HFFc6 (cell line): ENCODE results near the gene SLC10A7. TPM values are rescaled to one million over a fixed set of nuclear protein-coding genes. Genes with fewer than 3 reads are reported as not detected.

Experiments used
- DNase-seq: peaks from one replicate; pipeline ENCODE4 v3.0.0-alpha.2; 2018
- H3K27ac Mint-ChIP-seq: 2 replicates; pipeline ENCODE4 v1.8.0; 2020; ENCODE audit warnings: mild to moderate bottlenecking, mixed read lengths
- H3K27me3 Mint-ChIP-seq: 2 replicates; pipeline ENCODE4 v1.8.0; 2021; ENCODE audit warnings: mild to moderate bottlenecking, moderate library complexity, mixed read lengths; ENCODE audit not compliant: insufficient read depth
- H3K36me3 Mint-ChIP-seq: 2 replicates; pipeline ENCODE4 v1.8.0; 2021; ENCODE audit warnings: low read depth, mixed read lengths
- H3K4me1 Mint-ChIP-seq: 2 replicates; pipeline ENCODE4 v1.8.0; 2020; ENCODE audit warnings: low read depth, mixed read lengths
- H3K4me3 Mint-ChIP-seq: 2 replicates; pipeline ENCODE4 v1.8.0; 2020; ENCODE audit warnings: mild to moderate bottlenecking, moderate library complexity, mixed read lengths
- H3K9me3 Mint-ChIP-seq: 2 replicates; pipeline ENCODE4 v1.8.0; 2020; ENCODE audit warnings: mild to moderate bottlenecking, mixed read lengths
- total RNA-seq, 6 experiments: library from RNA; stranded (reverse); fragmentation: NEBNext Ultra II Directional; extraction: Animal tissue kit (Norgen Biotek cat#: 25700); gene quantifications; 2 replicates in 1 of 6; 3 replicates in 5 of 6; pipeline ENCODE4 v1.2.3, GENCODE V29; 2021
- TF ChIP-seq, protein P1 (sequence below): fragments of 200-600 bp; sonication (generic); IDR thresholded peaks from 2 replicates; pipeline ENCODE4 v1.5.0; 2021; ENCODE audit warnings: antibody characterized with exemption, mild to moderate bottlenecking

SLC10A7 gene
- total RNA-seq, 6 experiments from 2014 or later, result 8.8 to 13.2 (median 10.7) TPM

DNA sequence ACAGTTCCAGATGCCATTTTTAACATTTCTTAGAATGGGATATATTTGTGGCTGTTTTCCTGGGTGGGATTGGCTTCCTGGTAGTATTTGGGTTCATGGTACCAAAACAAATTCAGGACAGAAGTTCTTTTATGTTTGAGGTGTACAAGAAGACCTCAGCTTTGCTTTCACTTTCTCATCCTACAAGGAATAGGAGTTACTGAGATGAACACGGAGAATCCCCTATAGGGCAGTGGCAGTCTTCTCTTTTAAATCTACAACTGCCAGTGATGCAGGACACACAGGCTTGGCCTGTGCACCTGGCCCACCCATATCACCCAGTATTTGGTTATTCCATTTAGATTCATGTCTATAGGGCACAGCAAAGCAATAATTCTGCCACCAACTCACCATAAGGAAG lies 35.2 kb downstream of the SLC10A7 start:
- H3K36me3 Mint-ChIP-seq, result peaks cover 35% of the 10 kb centered on the region
- H3K27ac Mint-ChIP-seq, result no peak overlapping the region
- H3K4me1 Mint-ChIP-seq, result peaks cover 6% of the 10 kb centered on the region; the same call in 1 of the 2 replicates
- DNase-seq, result no peak
- TF ChIP-seq, protein P1, sequence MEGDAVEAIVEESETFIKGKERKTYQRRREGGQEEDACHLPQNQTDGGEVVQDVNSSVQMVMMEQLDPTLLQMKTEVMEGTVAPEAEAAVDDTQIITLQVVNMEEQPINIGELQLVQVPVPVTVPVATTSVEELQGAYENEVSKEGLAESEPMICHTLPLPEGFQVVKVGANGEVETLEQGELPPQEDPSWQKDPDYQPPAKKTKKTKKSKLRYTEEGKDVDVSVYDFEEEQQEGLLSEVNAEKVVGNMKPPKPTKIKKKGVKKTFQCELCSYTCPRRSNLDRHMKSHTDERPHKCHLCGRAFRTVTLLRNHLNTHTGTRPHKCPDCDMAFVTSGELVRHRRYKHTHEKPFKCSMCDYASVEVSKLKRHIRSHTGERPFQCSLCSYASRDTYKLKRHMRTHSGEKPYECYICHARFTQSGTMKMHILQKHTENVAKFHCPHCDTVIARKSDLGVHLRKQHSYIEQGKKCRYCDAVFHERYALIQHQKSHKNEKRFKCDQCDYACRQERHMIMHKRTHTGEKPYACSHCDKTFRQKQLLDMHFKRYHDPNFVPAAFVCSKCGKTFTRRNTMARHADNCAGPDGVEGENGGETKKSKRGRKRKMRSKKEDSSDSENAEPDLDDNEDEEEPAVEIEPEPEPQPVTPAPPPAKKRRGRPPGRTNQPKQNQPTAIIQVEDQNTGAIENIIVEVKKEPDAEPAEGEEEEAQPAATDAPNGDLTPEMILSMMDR, result no peak
- no peak overlapping the region for H3K4me3 Mint-ChIP-seq
- peaks cover 7% of the 10 kb centered on the region; the same call in 1 of the 2 replicates for H3K9me3 Mint-ChIP-seq
- H3K27me3 Mint-ChIP-seq, result no peaks in the 10 kb centered on the region

DNA sequence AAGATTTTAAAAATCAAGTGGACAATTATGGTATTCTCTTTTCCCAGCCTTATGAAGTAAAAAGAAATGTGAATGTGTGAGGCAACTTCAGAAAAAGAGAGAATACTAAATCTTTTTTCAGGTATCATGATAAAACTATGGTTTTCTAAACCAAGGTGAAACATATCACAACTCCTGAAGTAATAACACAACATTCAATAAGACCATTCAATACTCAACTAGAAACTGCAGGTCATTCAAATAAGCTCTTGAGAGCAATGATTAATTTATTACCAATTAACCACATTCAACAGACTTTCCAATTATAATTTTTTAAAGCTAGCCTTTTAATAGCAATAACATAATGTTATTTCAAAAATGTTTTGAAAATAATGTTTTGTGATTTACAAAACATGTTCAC lies 35.8 kb downstream of the SLC10A7 start:
- TF ChIP-seq, protein P1, result no peak
- 0 out of 2 replicates have a peak, but pooled peaks cover under 1% of the 10 kb centered on the region for H3K4me1 Mint-ChIP-seq
- H3K4me3 Mint-ChIP-seq, result no peak overlapping the region
- DNase-seq, result no peak
- H3K36me3 Mint-ChIP-seq, result peaks cover 29% of the 10 kb centered on the region
- peaks cover 7% of the 10 kb centered on the region; the same call in 1 of the 2 replicates for H3K9me3 Mint-ChIP-seq
- H3K27me3 Mint-ChIP-seq, result no peaks in the 10 kb centered on the region
- no peak overlapping the region for H3K27ac Mint-ChIP-seq

DNA sequence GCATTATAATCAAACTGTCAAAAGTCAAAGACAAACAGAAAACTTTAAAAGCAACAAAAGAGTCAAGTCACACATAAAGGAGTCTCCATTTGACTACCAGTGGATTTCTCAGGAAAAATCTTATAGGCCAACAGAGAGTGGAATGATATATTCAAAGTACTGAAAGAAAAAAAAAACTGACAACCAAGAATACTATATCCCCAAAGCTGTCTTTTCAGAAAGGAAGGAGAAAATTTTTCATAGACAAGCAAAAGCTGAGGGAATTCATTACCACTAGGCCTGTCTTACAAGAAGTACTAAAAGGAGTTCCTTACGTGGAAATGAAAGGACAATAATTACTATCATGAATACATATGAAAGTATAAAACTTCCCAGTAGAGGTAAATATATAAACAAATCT lies 39.0 kb downstream of the SLC10A7 start:
- H3K9me3 Mint-ChIP-seq, result peaks cover 7% of the 10 kb centered on the region; the same call in 1 of the 2 replicates
- no peaks in the 10 kb centered on the region for H3K27me3 Mint-ChIP-seq
- no peaks in the 10 kb centered on the region; the same call in 1 of the 2 replicates for H3K4me1 Mint-ChIP-seq
- TF ChIP-seq, protein P1, result no peak
- no peak overlapping the region for H3K4me3 Mint-ChIP-seq
- no peak for DNase-seq
- peaks cover 29% of the 10 kb centered on the region for H3K36me3 Mint-ChIP-seq
- no peak overlapping the region for H3K27ac Mint-ChIP-seq

DNA sequence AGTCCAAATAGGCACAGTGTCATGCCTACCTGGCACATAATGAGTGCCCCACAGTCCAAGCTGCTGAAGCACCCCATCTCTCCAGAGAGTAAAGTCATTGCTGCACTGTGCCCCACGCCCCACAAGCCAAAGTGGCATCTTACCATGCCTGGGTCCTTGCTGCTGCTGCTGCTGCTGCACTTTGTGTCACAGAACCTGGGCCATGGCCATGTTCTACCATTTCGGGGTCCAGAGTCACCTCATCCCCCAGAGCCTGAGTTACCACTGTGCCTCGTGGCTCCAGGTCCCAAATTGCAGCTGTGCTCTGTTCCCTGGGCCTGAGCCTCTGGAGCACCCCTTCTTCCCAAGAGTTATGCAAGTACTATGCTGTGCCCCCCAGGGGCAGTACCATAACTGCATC lies 40.5 kb downstream of the SLC10A7 start:
- Mint-ChIP-seq H3K27me3 (no peaks in the 10 kb centered on the region), H3K4me1 (peaks cover 7% of the 10 kb centered on the region), H3K27ac (no peak overlapping the region), H3K36me3 (peaks cover 31% of the 10 kb centered on the region), H3K4me3 (no peak overlapping the region), H3K9me3 (peaks cover 7% of the 10 kb centered on the region; the same call in 1 of the 2 replicates)
- TF ChIP-seq, protein P1, result no peak
- no peak for DNase-seq

DNA sequence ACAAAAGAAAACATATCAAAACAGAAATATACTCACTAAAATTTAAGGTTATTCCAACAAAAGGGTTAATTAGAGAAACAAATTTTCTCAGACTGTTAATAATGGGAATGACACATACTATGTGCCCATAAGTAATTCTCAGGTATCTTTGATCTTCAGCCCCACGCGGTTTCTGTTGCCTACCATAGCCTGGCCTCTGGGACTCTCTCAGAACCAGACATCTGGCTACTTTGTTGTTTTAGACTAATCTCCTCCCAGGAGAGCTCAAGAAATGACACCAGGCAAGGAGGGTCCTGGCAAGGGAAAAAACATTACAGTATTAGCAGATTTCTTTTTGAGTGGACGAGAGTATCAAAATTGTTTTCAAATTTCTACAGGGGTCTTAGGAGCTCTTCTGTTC lies 43.7 kb downstream of the SLC10A7 start:
- Mint-ChIP-seq H3K4me3 (no peak overlapping the region), H3K27me3 (no peaks in the 10 kb centered on the region), H3K36me3 (peaks cover 20% of the 10 kb centered on the region), H3K9me3 (peaks cover 7% of the 10 kb centered on the region; the same call in 1 of the 2 replicates), H3K27ac (no peak overlapping the region), H3K4me1 (peaks cover 7% of the 10 kb centered on the region)
- TF ChIP-seq, protein P1, result no peak
- DNase-seq, result no peak

DNA sequence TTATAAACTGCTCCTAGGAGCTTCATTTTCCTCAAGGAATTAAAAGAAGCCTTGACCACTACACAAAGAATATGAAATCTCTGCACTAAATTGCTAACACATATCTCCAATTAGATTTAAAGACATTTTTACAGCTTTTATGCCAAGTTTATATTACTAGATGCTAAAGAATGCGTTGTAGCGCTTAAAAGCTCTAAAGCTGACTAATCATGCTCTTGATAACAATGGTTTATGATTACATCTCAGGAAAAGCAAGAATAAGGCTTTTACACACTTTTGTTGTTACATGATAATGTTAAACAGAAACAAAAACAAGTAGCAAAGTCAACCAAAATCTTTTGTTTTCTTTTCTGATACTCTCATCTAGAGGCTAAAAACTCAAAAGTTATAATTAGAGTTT lies 44.7 kb downstream of the SLC10A7 start:
- H3K27ac Mint-ChIP-seq, result no peak overlapping the region
- no peaks in the 10 kb centered on the region for H3K27me3 Mint-ChIP-seq
- DNase-seq, result no peak
- no peaks in the 10 kb centered on the region for H3K9me3 Mint-ChIP-seq
- H3K4me1 Mint-ChIP-seq, result peaks cover 7% of the 10 kb centered on the region
- H3K4me3 Mint-ChIP-seq, result no peak overlapping the region
- H3K36me3 Mint-ChIP-seq, result peaks cover 10% of the 10 kb centered on the region
- TF ChIP-seq, protein P1, result no peak
